H9 (cell line): Measurements from ENCODE around the gene USP44. TPM values are rescaled to one million over a fixed set of nuclear protein-coding genes. Genes with fewer than 3 reads are reported as not detected.

Experiments used
- DNase-seq: peaks from one replicate; pipeline ENCODE4 v3.0.0-alpha.2; 2017
- H2AFZ ChIP-seq: one replicate; pipeline ENCODE4 v1.6.1; 2013; ENCODE audit warnings: mild to moderate bottlenecking, low read length, control low read depth, moderate library complexity
- H2AK5ac ChIP-seq: 2 replicates; pipeline ENCODE4 v1.6.1; 2013; ENCODE audit warnings: low read length, control low read depth, mixed read lengths; ENCODE audit not compliant: insufficient read length
- H2BK120ac ChIP-seq: one replicate; pipeline ENCODE4 v1.6.1; 2013; ENCODE audit warnings: low read depth, mild to moderate bottlenecking, low read length, control low read depth, inconsistent platforms; ENCODE audit not compliant: poor library complexity, severe bottlenecking
- H2BK12ac ChIP-seq: 2 replicates; pipeline ENCODE4 v1.6.1; 2013; ENCODE audit warnings: low read length, control low read depth, mixed read lengths, low read depth; ENCODE audit not compliant: insufficient read length
- H2BK15ac ChIP-seq: 2 replicates; pipeline ENCODE4 v1.6.1; 2013; ENCODE audit warnings: low read depth, low read length, control low read depth
- H2BK20ac ChIP-seq: one replicate; pipeline ENCODE4 v1.6.1; 2013; ENCODE audit warnings: low read depth, mild to moderate bottlenecking, low read length, control low read depth, inconsistent platforms; ENCODE audit not compliant: poor library complexity, severe bottlenecking
- H2BK5ac ChIP-seq: 2 replicates; pipeline ENCODE4 v1.6.1; 2013; ENCODE audit warnings: low read length, control low read depth, mixed read lengths; ENCODE audit not compliant: insufficient read length
- H3K14ac ChIP-seq: 2 replicates; pipeline ENCODE4 v1.6.1; 2013; ENCODE audit warnings: low read length, control low read depth; ENCODE audit not compliant: insufficient read depth
- H3K18ac ChIP-seq: 2 replicates; pipeline ENCODE4 v1.6.1; 2013; ENCODE audit warnings: low read depth, mild to moderate bottlenecking, mixed read lengths, low read length, control low read depth; ENCODE audit not compliant: insufficient read length
- H3K23ac ChIP-seq: 2 replicates; pipeline ENCODE4 v1.6.1; 2013; ENCODE audit warnings: low read length, control low read depth, mixed read lengths, low read depth; ENCODE audit not compliant: insufficient read length
- H3K23me2 ChIP-seq: 2 replicates; pipeline ENCODE4 v1.6.1; 2013; ENCODE audit warnings: low read depth, mild to moderate bottlenecking, mixed read lengths, low read length, control low read depth; ENCODE audit not compliant: insufficient read length, poor library complexity, severe bottlenecking
- H3K27ac ChIP-seq: 2 replicates; pipeline ENCODE4 v1.5.1; 2013; ENCODE audit warnings: low read length, control low read depth, mixed read lengths, low read depth; ENCODE audit not compliant: insufficient read length
- H3K27me3 ChIP-seq: 2 replicates; pipeline ENCODE4 v1.6.1; 2013; ENCODE audit warnings: low read length, control low read depth, inconsistent platforms; ENCODE audit not compliant: insufficient read depth
- H3K4ac ChIP-seq: 2 replicates; pipeline ENCODE4 v1.6.1; 2013; ENCODE audit warnings: low read depth, mild to moderate bottlenecking, control low read depth, inconsistent platforms, low read length, moderate library complexity
- H3K4me1 ChIP-seq: 2 replicates; pipeline ENCODE4 v1.6.1; 2013; ENCODE audit warnings: low read length, control low read depth, inconsistent platforms; ENCODE audit not compliant: insufficient read depth
- H3K4me2 ChIP-seq: 2 replicates; pipeline ENCODE4 v1.6.1; 2013; ENCODE audit warnings: low read length, control low read depth, mixed read lengths; ENCODE audit not compliant: insufficient read length, insufficient read depth
- H3K56ac ChIP-seq: 2 replicates; pipeline ENCODE4 v1.6.1; 2013; ENCODE audit warnings: low read depth, mild to moderate bottlenecking, mixed read lengths, low read length, control low read depth; ENCODE audit not compliant: insufficient read length
- H3K79me1 ChIP-seq: 2 replicates; pipeline ENCODE4 v1.6.1; 2013; ENCODE audit warnings: low read depth, mild to moderate bottlenecking, moderate library complexity, low read length, control low read depth, inconsistent platforms; ENCODE audit not compliant: insufficient read depth, poor library complexity, severe bottlenecking
- H3K79me2 ChIP-seq: 2 replicates; pipeline ENCODE4 v1.6.1; 2013; ENCODE audit warnings: low read length, control low read depth, inconsistent platforms; ENCODE audit not compliant: insufficient read depth
- H3K9ac ChIP-seq: 2 replicates; pipeline ENCODE4 v1.6.1; 2013; ENCODE audit warnings: low read length, control low read depth, mixed read lengths; ENCODE audit not compliant: insufficient read length; ENCODE audit errors: extremely low read depth
- H3K9me3 ChIP-seq: one replicate; pipeline ENCODE4 v1.6.1; 2013; ENCODE audit warnings: low read depth, low read length, inconsistent platforms; ENCODE audit not compliant: control insufficient read depth
- H3T11ph ChIP-seq: one replicate; pipeline ENCODE4 v1.6.1; 2013; ENCODE audit warnings: mild to moderate bottlenecking, low read length, control low read depth, inconsistent platforms
- H4K20me1 ChIP-seq: one replicate; pipeline ENCODE4 v1.6.1; 2013; ENCODE audit not compliant: control insufficient read depth, insufficient read length, insufficient read depth
- H4K5ac ChIP-seq: 2 replicates; pipeline ENCODE4 v1.6.1; 2013; ENCODE audit warnings: low read depth, mild to moderate bottlenecking, mixed read lengths, low read length, control low read depth; ENCODE audit not compliant: insufficient read length
- H4K8ac ChIP-seq: replicated peaks from 2 replicates; pipeline ENCODE4 v1.6.1; 2013; ENCODE audit warnings: low read length, control low read depth, mixed read lengths, low read depth; ENCODE audit not compliant: insufficient read length
- H4K91ac ChIP-seq: 2 replicates; pipeline ENCODE4 v1.6.1; 2013; ENCODE audit warnings: low read depth, mild to moderate bottlenecking, moderate library complexity, mixed read lengths, low read length, control low read depth; ENCODE audit not compliant: insufficient read length
- H3K27ac Mint-ChIP-seq, 3 experiments: 2 replicates in 2 of 3; 3 replicates in 1 of 3; pipeline ENCODE4 v1.8.0; 2020 to 2021; ENCODE audit warnings: mixed read lengths in 3 of 3, mild to moderate bottlenecking in 1 of 3, moderate library complexity in 1 of 3
- H3K27me3 Mint-ChIP-seq: 2 replicates; pipeline ENCODE4 v1.8.0; 2021; ENCODE audit warnings: low read depth, mild to moderate bottlenecking, moderate library complexity, mixed read lengths
- H3K36me3 Mint-ChIP-seq, 3 experiments: 2 replicates in 2 of 3; 3 replicates in 1 of 3; pipeline ENCODE4 v1.8.0; 2020 to 2021; ENCODE audit warnings: low read depth in 3 of 3, mixed read lengths in 3 of 3; ENCODE audit not compliant: insufficient read depth in 1 of 3
- H3K4me1 Mint-ChIP-seq, 2 experiments: 2 replicates each; pipeline ENCODE4 v1.8.0; 2020; ENCODE audit warnings: mixed read lengths in 2 of 2
- H3K4me3 Mint-ChIP-seq, 2 experiments: 2 replicates in 1 of 2; 3 replicates in 1 of 2; pipeline ENCODE4 v1.8.0; 2020 to 2021; ENCODE audit warnings: mild to moderate bottlenecking in 2 of 2, mixed read lengths in 2 of 2, moderate library complexity in 1 of 2
- H3K9me3 Mint-ChIP-seq, 2 experiments: 2 replicates in 1 of 2; 3 replicates in 1 of 2; pipeline ENCODE4 v1.8.0; 2020; ENCODE audit warnings: mild to moderate bottlenecking in 2 of 2, mixed read lengths in 2 of 2, moderate library complexity in 1 of 2
- CTCF ChIP-seq: fragments of 200-600 bp; sonication (generic); conservative IDR thresholded peaks from 3 replicates; pipeline ENCODE4 v1.8.0; 2021; ENCODE audit warnings: antibody characterized with exemption, mild to moderate bottlenecking
- WGBS: extraction: QIAGEN DNeasy Blood & Tissue Kit; methylation state at CpG from one replicate; pipeline ENCODE4 v1.1.7; 2013; ENCODE audit warnings: missing lambda C conversion rate, low lambda C conversion rate, mixed read lengths; ENCODE audit not compliant: insufficient read length; ENCODE audit errors: extremely low coverage; 5-methylcytosine and 5-hydroxymethylcytosine counted together
- total RNA-seq: library from RNA; stranded (reverse); gene quantifications from 2 replicates; pipeline ENCODE4 v1.2.1, GENCODE V29; 2021

USP44 gene
- total RNA-seq, 1 experiment from 2014 or later, result 185 TPM

- Histone ChIP-seq H4K8ac (no peak within 1 kb of the TSS), H2BK20ac (no peak within 1 kb of the TSS), H2AK5ac (no peak within 1 kb of the TSS), H3K14ac (peak within 1 kb of the TSS; percentile 78), H3K4me1 (no peaks in the 10 kb centered on the region), H2BK120ac (no peak within 1 kb of the TSS), H4K20me1 (no peaks in the 10 kb centered on the region), H3T11ph (no peak within 1 kb of the TSS), H2BK15ac (no peak within 1 kb of the TSS), H3K9me3 (no peaks in the 10 kb centered on the region), H3K23ac (no peak within 1 kb of the TSS), H3K27me3 (no peaks in the 10 kb centered on the region), H3K18ac (no peak within 1 kb of the TSS), H3K9ac (peak within 1 kb of the TSS; percentile 99), H3K79me1 (peaks cover 4% of the 10 kb centered on the region), H3K56ac (no peak within 1 kb of the TSS), H3K79me2 (peaks cover 28% of the 10 kb centered on the region), H2BK5ac (no peak within 1 kb of the TSS), H4K5ac (no peak within 1 kb of the TSS), H2AFZ (peak within 1 kb of the TSS; percentile 98), H3K23me2 (peaks cover 15% of the 10 kb centered on the region), H2BK12ac (no peak within 1 kb of the TSS), H3K27ac (peak within 1 kb of the TSS; percentile 18), H4K91ac (no peak within 1 kb of the TSS), H3K4ac (no peak within 1 kb of the TSS), H3K4me2 (peak within 1 kb of the TSS; percentile 96)
- peak within 1 kb of the TSS; percentile 100 for H3K4me3 Mint-ChIP-seq
- H3K4me1 Mint-ChIP-seq, result peaks cover 11 to 16% of the 10 kb centered on the region in 2 experiments
- WGBS, result no CpG with 5 or more reads among the region's 49 CpGs
- H3K36me3 Mint-ChIP-seq, result peaks cover 24 to 39% (median 38%) of the 10 kb centered on the region in 3 experiments
- H3K27me3 Mint-ChIP-seq, result no peaks in the 10 kb centered on the region
- H3K9me3 Mint-ChIP-seq, result peaks cover 2% of the 10 kb centered on the region in 2 experiments; a peak in 1 of 5 replicates
- peak; percentile 99 for DNase-seq
- no peak for TF ChIP-seq CTCF
- H3K27ac Mint-ChIP-seq, result peak within 1 kb of the TSS; percentile 97 to 100 (median 100)
These were observed 77.2 kb downstream of the USP44 start, which contains the start of gene METAP2 for GRCh38 chr12:95473884-95474659. METAP2 (plus strand) TSS chr12:95474152; CDS start chr12:95474180, 28 bp downstream.
